K562 (cell line): ENCODE data around the gene MALAT1. TPM values are rescaled to one million over a fixed set of nuclear protein-coding genes. Genes with fewer than 3 reads are reported as not detected.
A peak's percentile ranks its signal among the peaks of the same experiment; 100 is the strongest.

Experiments
- ATF1 ChIP-seq, 2 experiments: fragments of 450-650 bp in 1 of 2; IDR thresholded peaks; 2 replicates each; pipeline ENCODE4 v1.6.1; 2016; ENCODE audit warnings: missing compliant biosample characterization in 1 of 2, missing genetic modification characterization in 1 of 2
- CEBPZ ChIP-seq: fragments of 150-350 bp; IDR thresholded peaks from 2 replicates; pipeline ENCODE4 v1.6.1; 2014; ENCODE audit warnings: low read depth, mild to moderate bottlenecking, low read length, borderline replicate concordance
- CHD7 ChIP-seq: fragments of 200-600 bp; sonication (generic); IDR thresholded peaks from one replicate; pipeline ENCODE4 v1.6.1; 2012; ENCODE audit warnings: mild to moderate bottlenecking, low read depth, low read length, inconsistent platforms
- NR1H2 ChIP-seq: sonication (generic); formaldehyde crosslinking; IDR thresholded peaks from 2 replicates; pipeline ENCODE4 v1.4.0; 2020; ENCODE audit warnings: mild to moderate bottlenecking, missing genetic modification reagents
- PHF21A ChIP-seq: fragments of 450-650 bp; IDR thresholded peaks from 2 replicates; pipeline ENCODE4 v1.6.1; 2017; ENCODE audit warnings: low read depth, borderline replicate concordance
- SMARCE1 ChIP-seq: fragments of 450-650 bp; IDR thresholded peaks from 2 replicates; pipeline ENCODE4 v1.7.1; 2016; ENCODE audit warnings: mild to moderate bottlenecking
- SMC3 ChIP-seq: conservative IDR thresholded peaks from 2 replicates; pipeline ENCODE4 v1.6.1; 2011; ENCODE audit warnings: low read depth, low read length, improper control_type of control experiment; ENCODE audit not compliant: insufficient read depth
- SRF ChIP-seq, 2 experiments: fragments of 250-450, 450-650 bp in 1 of 2; sonication (Bioruptor Pico) in 1 of 2; sonication (generic) in 1 of 2; formaldehyde crosslinking; IDR thresholded peaks; 2 replicates each; pipeline versions ENCODE4 v1.5.0 to v1.5.1; 2020 to 2022; ENCODE audit warnings: mild to moderate bottlenecking in 1 of 2, missing genetic modification reagents in 1 of 2
- SRSF7 ChIP-seq: fragments of 200-400 bp; formaldehyde crosslinking; optimal IDR thresholded peaks from 2 replicates; pipeline ENCODE3; 2017; ENCODE audit warnings: mild to moderate bottlenecking, low read depth, low read length
- TSC22D4 ChIP-seq: fragments of 450-650 bp; IDR thresholded peaks from 2 replicates; pipeline ENCODE4 v1.6.1; 2016; ENCODE audit warnings: missing genetic modification characterization, missing biosample characterization, control low read depth
- ZC3H11A ChIP-seq: IDR thresholded peaks from 2 replicates; pipeline ENCODE4 v1.6.1; 2012; ENCODE audit warnings: low read depth, low read length, improper control_type of control experiment
- ZNF668 ChIP-seq: fragments of 250-450 bp; sonication (Bioruptor Pico); IDR thresholded peaks from 2 replicates; pipeline ENCODE4 v1.8.0; 2022; ENCODE audit warnings: mild to moderate bottlenecking, inconsistent platforms
- polyA plus RNA-seq, 8 experiments: library from polyadenylated mRNA; depleted of rRNA in 4 of 8; stranded (reverse) in 5 of 8; unstranded in 3 of 8; fragments of >200 nt; fragmentation: Nextera tagmentation in 2 of 8; fragmentation: Illumina TruSeq in 1 of 8; extraction: Ambion mirVana in 2 of 8; extraction: Trizol in 1 of 8; gene quantifications; 2 replicates each; pipeline versions ENCODE4 v1.2.1 to v1.2.3, GENCODE V29; 2011 to 2014; ENCODE audit warnings: inconsistent platforms in 1 of 8, missing spikeins in 1 of 8
- total RNA-seq, 7 experiments: library from RNA; depleted of rRNA in 6 of 7; stranded (reverse); fragments of >200 nt in 6 of 7; fragmentation: Illumina TruSeq in 2 of 7; extraction: Trizol in 2 of 7; gene quantifications; 2 replicates each; pipeline versions ENCODE4 v1.2.1 to v1.2.3, GENCODE V29; 2011 to 2021; ENCODE audit warnings: low replicate concordance in 1 of 7

MALAT1 gene
- total and polyA plus RNA-seq, 9 of the 15 experiments (the other 6 are each of a cell fraction or from before 2014, with no cell fraction given) = 363 to 8,715 (median 2,351) TPM

- TF ChIP-seq SMC3 (0 out of 2 replicates have a peak, but pooled peaks have one; percentile 8), CEBPZ (no peak), ATF1 (CRISPR knock-in tag; IDR thresholded peaks at IDR 0.05) (no peak; the same call in 1 of the 2 replicates), ATF1 (tag; IDR thresholded peaks at IDR 0.05) (peak; percentile 89), NR1H2 (CRISPR knock-in tag) (no peak), SRF (CRISPR knock-in tag; IDR thresholded peaks at IDR 0.05) (peak in 1 of 2 experiments; percentile 48; a peak in 2 of 4 replicates), TSC22D4 (tag) (no peak), SMARCE1 (peak; percentile 73), ZNF668 (CRISPR knock-in tag) (no peak), ZC3H11A (no peak), CHD7 (no peak), SRSF7 (no peak), PHF21A (peak; percentile 10; the same call in 1 of the 2 replicates)
Measured at GRCh38 chr11:65477149-65477965, 21.5 kb upstream of the MALAT1 start (continued).
